Stimulated activated CD8-positive, alpha-beta memory T cell treated with anti-CD3 and anti-CD28 coated beads, Interleukin-15, amount 100 ng/mL, for 1 hour (primary cell): ENCODE measurements around the gene TASOR2.

Experiments
- DNase-seq: peaks from one replicate; pipeline ENCODE4 v3.0.0-alpha.2; 2020; ENCODE audit warnings: low read depth

Gene TASOR2, protein sequence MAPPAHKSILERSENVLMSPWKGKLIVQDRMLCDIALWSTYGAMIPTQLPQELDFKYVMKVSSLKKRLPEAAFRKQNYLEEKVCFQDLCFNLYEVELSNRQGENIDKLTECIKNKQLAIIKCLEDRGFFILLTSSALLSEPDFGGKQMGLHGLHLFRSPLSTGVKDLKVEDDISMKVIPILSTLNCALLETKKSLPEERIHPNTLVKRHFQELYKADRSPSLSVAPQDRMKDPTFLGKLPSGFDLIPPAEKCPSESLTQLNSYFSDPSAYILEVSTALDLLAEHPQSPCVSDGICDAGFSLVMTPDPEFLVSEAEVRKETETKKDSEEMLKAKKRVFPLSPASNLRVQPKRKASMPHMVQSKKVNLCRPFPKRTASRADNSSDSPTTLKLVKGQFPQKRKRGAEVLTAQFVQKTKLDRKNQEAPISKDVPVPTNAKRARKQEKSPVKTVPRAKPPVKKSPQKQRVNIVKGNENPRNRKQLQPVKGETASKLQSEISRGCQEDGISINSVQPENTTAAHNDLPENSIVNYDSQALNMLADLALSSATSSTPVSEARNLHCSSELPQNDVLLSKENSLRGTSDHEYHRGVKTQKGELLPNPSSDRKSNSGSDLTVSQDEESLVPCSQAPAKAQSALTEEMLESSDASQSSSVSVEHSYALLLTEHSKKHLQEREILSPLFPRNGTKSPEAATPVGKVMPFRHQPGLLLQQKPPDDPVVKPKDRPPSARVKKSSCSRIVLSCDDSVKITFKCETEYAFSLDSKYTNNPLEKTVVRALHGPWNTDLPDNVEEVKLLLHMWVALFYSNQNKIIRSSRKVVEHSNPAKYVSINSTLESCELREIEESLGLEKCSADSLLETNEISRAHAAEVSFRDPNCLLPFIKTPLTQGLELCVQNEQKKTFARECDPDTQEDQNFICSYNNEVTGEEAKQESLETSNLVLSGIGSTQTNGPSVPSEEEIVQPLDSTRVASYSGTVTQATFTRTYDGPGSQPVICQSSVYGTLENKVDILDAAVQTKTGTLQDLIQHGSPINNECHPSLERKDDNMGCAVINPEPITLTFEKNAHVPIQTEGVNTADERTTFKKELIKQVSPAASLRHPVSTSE (N-terminal part only)

DNA sequence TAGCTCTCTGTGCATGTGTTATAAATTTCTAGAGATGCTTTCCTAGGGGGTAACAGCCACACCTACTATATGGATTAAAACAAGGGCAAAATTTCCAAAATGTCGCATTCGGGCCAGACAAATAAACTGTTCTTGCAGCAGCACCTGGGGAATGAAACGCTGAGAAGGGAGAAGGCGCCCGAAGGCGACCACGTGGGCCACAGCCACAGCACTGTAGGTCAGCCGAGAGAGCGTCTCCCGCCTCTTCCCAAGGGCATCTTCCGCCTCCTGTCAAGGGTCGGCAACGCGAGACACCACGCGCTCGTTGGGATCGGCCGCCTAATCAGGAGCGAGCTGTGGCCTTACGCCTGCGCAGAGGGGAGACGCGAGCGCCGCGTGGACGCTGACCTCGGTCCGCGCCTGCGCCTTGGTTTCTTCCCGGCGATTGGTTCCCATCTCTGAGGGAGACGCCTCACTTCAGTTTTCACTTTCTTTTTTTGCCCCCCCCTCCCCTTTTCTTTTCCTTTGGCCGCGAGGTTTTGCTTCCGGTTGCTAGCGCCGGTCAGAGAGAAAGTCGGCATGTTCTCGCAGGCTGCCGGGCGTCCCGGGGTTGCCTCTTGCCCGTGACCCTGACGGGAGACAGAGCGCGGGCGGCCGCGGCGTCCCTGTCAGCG, at the start of gene TASOR2:
Gene TASOR2, plus strand, starts transcription at position 521 of the 653 bp plus-strand sequence. CDS start 35,805 bp downstream, outside the sequence.
- DNase-seq = peak; percentile 90

DNA sequence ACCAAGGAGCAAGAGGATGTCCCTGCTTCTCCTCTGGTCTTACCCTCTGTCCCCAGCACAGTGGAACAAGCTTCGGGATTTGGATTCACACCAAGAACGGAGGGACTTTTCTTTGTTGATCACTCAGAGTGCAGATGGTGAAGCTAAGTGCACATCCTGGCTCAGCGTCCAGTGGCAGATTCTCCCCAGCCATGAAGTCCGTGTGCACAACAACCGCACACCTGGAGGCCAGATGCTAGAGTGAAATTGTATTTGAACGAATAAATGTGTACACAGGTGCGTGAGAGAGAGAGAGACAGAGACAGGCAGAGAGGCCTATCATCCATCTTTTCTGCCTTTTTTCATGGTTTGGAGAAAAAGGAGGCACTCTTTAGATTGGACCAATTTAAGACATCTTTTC, 49.7 kb upstream of the TASOR2 start:
- DNase-seq = no peak

DNA sequence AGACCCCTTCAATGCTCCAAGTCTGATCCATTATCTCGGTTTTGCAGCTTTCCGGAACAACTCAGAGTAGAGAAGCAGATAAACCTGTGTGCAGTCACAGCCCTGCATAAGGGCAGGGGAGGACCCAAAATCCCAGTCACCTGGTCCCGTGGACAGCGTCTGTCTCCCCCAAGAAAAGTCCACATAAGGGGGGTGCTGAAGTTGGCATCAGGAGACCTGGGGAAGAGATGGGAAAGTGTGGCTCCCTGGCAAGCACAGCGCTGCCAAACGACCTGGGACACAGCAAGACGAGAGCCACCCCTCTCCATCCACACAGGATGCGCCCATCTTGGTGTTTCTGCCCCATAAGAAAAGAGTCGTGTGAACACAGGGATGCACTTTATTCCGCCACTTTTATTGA, 46.1 kb upstream of the TASOR2 start:
- no peak for DNase-seq

DNA sequence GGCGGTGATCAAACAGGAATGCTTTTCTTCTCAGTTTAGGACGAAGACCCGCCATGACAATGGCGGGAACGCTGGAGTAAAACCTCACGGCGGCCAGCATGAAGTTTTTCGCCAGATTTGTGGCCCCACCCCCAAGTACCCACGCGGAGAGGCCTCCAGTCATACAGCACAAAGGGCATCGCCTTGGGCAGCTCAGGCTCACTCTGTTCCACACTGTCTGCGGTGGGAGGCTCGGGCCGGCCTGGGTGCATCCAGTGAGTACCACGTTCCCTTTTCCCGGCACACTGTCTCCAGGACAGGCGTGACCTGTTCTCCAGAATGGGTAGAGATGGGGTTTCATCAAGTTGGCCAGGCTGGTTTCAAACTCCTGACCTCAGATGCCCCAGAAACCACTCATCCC, 45.6 kb upstream of the TASOR2 start:
- no peak for DNase-seq

DNA sequence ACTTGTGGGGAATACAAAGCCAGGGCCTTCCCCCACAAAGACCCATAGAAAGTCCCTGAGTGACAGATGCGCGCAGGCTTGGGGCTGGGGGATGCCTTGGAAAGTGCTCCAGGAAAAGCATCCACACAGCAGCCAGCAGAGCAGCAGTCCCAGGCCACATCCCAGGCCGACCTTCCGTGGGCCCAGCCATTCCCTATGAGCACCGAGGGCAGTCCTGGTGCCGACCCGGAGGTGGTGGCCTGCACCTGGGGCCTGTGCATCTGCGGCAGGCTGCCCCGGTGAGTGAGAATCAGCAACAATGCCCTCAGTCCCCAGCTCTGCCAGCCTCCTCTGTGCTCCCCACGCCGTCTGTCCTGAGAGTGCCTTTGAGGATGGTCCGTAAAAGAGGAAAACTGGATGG, 44.6 kb upstream of the TASOR2 start:
- DNase-seq = no peak

DNA sequence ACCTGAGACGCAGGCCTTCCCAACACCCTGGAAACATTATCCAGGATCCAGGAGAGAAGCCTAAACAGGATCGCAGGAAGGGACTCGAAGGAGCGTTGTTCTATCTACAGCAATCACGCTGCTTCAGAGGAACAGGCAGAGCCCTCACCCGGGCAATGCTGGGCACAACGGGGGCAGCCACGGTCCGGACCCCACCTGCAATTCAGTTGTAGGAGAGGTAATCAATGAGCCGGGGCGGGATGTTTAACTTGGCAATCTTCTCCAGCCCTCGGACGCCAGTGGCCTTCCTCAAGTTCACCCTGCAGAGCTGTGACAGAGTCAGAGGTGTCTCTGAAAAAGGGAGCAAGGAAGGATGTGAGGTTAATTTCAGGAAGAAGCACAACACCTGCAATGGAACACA, 44.1 kb upstream of the TASOR2 start:
- no peak for DNase-seq

DNA sequence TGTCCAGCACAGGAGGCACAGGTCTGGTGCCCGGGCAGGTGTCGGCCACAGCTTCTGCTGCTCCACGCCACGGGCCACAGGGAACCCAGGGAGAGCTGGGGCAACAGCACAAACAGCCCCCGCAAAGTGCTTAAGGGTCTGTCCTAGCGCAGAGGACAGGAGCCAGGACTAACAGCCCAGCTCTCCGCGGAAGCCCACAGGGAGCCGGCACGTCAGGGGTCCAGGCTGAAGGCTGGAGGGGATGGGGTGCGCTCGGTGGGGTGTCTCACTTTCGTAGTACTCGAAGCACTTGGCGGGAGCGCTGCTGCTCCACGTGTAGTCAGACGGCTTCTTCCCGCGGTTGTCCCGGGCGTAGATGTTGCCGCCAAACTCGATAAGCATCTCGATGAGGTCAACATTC, 43.1 kb upstream of the TASOR2 start:
- no peak for DNase-seq

DNA sequence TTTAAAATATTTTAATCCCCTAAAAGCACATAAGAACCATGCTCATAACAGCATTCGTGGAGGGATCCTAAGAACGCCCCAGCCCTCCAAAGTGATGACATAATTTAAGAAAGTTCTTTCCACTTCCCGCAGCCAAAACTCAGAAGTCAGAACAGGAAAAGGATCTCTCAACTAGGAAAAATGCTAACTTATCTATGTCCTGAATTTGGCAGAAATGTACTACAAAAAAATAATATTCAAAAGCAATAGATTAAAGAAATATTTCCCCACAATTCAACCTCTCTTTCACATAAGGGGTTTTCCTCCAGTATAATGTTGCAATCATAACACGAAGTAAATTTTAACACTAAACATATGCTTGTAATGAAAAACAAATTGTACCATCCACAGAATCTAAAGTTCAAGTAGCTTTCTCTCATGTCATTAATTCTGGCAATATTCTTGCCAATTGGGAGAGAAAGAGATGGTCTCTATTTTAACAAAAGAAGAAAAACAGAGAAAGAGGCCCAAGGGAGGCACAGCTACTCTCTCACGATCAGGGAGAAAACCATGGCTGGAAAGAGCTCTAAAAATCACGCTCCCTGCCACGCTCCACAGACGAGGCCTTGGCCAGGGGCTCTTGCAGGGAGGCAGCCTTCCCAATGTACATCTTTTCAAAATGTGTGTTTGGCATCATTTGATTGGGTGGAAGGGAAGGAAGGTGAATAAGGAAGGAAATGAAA, 41.1 kb upstream of the TASOR2 start:
- DNase-seq = no peak

DNA sequence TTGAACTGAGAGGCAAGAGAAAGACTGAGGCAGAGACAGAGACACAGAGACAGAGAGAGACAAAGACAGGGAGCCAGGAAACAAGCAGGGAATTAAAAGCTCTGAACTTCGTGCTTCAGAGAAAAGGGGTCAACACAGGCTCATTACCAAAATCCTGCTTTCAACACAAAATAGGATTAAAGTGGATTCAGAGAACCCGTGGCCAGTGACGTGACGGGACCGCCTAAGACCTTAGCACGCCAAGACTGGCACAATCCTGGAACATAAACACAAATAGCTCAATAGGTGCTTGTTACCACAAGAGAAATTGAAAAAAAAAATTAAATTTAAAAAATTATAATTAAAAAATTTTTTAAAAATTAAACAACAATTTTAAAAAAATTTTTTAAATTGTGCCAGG, 39.7 kb upstream of the TASOR2 start:
- no peak for DNase-seq

DNA sequence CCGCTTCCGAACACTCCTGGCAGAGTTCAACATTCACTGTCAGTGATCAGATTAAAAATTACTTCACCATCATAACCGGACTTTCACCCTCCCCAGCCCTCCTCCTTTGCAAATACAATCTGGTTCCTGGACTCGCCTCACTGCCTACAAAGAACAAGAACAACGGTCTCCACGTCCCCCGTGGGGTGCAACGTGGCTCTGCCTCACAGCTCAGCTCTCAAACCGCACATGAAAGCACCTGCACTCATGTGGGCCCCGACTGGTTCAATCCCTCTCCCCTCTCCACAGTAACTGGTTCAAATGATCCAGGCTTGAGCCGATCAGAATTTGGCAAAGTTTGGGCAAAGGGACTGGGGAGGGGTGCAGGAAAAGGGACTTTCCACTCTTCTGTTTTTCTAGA, 39.3 kb upstream of the TASOR2 start:
- DNase-seq = no peak

DNA sequence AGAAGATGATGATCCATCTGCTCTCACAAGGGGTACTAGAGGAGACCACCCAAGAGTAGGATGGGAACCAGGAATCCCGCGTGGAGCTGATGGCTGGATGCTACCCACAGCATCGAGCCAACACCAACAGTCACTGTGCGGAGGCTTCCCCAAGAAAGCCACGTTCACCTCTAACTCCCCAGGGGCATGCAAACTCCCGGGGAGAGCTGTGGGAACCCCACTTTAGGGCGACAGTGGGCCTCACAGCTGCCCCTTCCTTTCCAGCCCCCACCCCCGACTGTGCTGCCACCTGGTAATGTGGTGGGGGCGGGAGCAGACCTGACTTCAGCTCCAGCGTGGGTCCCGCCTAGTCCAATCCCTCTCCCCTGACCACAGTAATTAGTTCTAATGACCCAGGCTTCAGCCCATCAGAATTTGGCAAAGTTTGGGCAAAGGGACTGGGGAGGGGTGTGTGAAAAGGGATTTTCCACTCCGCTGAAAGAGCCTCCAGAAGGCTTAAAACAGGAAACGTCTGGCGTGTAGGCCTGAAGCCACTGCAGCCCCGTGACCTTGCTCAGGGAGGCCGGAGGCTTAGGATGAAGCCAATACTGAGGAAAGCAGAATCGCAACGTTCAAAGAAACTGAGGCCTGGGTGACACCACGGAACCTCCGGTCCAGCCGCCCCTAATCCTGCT, 38.6 kb upstream of the TASOR2 start:
- no peak for DNase-seq

DNA sequence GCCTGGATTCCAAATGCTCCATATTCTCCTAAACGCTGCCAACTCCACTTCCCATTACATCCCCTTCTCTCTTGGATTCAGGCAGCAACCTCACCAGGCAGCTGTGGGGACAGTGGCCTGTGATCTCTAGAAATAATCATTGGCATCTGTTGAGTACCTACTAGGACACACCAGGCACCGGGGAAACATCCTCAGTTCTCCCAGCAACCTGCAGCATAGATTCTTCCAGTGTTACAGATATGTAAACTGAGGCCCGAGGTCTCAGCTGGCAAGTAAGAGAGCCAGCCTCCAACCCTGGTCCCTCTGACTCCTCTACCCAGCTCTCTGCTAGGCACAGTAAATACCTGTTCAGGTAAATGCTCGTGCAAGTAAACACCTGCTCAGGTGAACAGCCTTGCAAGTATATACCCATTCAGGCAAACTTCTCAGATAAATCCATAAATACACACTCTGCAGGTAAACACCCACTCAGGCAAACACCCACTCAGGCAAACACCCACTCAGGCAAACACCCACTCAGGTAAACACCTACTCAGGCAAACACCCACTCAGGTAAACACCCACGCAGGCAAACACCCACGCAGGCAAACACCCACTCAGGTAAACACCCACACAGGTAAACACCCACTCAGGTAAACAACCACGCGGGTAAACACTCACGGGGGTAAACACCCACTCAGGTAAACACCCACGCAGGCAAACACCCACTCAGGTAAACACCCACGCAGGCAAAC, 37.0 kb upstream of the TASOR2 start:
- no peak for DNase-seq

DNA sequence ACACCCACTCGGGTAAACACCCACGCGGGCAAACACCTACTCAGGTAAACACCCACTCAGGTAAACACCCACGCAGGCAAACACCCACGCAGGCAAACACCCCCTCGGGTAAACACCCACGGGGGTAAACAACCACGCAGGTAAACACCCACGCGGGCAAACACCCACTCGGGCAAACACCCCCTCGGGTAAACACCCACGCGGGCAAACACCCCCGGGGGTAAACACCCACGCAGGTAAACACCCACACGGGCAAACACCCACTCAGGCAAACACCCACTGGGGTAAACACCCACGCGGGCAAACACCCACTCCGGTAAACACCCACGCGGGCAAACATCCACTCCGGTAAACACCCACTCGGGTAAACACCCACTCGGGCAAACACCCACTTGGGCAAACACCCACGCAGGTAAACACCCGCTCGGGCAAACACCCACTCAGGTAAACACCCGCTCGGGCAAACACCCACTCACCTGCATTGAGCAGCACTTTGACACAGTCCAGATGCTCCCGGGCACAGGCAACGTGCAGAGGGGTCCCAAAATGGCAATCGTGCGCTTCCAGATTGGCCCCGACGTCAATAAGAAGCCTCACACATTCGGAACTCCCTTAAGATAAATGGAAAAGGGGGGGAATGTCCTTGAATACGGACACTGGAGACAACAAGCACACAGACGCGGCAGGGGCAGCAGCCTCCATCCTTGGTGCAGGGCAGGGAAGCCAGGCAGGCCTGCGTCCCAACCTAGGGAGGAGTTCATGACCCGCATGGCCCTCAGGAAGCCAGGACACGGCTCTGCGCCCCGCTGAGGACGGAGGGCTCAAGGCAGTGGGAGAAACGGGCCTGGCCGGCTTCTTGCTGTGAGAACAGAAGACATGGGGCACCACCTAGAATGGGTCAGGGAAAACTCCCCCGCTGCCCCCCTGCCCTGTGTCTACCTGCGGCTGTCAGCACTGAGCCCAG, 35.9 kb upstream of the TASOR2 start:
- no peak for DNase-seq

DNA sequence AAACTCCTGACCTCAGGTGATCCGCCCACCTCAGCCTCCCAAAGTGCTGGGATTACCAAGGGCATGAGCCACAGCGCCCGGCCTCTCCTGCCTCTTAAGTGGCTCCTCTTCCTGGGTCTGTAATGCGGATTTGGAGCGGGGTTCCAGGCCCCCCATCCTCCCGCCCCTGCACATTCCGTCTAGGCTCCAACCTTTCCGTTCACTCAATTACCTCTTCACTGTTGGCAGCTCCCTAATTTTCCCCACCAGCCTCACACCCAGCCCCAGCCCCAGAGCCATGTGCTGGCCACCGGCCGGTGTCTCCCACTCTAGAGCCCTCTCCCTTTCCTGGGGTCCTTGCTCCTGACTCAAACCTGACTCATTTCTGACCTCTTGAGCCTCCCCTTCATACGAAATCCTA, 34.9 kb upstream of the TASOR2 start:
- DNase-seq = no peak

DNA sequence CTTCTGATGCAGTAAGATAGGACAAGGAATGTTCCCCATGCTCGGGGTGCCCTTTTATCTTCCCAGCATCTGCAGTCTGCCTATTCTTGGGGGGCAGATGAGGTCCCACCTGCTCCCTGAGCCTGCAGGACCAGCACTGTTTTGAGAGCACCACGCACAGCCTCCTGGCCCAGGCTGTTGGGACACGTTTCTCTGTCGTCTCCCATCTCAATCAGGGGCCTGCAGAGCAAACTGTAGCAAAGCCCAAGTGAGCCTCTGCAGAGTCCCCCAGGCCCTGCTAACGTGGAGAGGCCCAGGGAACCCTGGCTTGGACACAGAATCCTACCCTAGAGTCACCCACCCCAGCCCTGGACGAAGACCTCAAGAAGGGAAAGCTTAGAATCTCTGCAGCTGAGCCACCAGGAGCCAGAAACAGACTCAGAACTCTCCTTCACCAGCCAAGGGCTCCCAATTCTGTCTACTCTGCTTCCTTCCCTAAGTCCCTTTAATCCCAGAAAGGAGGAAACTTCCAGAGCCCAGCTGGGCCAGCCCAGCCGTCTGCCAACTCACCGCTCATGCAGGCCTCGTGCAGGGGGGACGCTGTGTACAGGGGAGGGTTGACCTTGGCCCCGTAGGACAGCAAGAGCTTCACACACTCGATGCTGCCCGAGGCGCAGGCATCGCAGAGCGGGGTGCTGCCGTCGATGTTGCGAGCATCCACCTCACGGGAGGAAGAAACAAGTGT, 33.8 kb upstream of the TASOR2 start:
- no peak for DNase-seq

DNA sequence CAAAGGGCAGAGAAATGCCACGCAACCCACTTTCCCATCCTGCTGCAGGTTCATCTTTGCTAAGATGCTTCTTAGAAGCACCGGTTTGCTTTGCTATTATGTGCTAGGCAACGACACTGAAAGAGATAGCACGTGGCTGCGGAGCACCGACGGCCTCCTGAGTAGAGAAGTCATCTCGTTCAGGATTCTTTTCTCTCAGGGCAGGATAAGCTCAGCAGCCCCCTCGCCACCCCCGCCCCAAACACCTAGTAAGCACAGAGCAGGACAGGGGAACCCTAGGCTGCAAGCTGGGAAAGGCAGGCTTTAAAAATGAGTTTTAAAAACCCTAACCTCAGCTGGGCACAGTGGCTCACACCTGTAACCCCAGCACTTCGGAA, 33.3 kb upstream of the TASOR2 start:
- DNase-seq = no peak

DNA sequence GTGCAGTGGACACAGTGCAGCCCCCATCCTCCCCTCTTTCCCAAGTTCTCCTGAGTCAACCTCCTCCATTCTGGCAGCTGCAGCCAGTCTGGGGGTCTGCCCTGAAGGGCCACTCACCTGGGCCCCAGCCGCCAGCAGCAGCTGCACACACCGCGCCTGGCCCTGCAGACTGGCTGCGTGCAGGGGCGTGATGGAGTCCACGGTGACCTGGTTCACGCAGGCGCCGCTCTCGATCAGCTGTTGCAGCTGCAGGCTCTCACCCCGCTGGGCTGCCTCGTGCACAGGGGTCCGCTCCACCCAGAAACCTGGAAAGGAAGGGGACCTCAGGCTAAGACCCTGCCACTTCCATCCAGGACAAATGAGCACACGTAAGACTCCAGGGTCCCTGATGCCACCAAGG, 31.9 kb upstream of the TASOR2 start:
- no peak for DNase-seq

DNA sequence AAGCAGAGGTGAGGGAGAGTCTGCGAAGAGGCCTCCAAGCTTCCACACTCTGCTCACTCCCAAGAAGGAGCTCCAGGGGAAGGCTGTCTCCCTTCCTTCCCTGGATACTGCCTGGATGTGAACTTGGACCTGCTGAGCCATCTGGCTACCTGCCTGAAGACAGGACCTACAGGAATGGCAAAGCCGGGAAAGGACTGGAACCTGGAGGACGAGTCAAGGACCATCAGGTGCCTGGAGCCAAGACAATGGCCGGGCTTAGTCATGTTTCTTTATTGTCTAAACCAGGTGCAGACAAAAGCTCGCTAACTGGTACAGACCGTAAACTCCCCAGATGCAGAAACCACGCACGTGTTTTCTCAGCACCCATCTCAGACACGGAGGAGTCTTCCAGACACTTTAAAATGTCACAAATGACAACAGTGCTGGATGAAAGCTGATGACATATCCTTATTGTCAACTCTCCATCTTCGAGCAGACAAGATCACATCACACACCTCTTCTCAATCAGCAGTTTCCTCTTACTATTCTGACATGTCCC, 30.4 kb upstream of the TASOR2 start:
- no peak for DNase-seq
